HG03280 (cell line): Measurements from ENCODE around the gene AP2S1.
"Not testable (repeated sequence)": the region's sequence is repeated elsewhere in the genome, so short reads cannot be mapped to it uniquely, and the experiment has no call there.

Source experiments
- ATAC-seq: cut with Tn5 transposase; IDR thresholded peaks from one replicate; pipeline ENCODE4 v1.9.1; 2021; ENCODE audit warnings: mild to moderate bottlenecking, moderate library complexity; ENCODE audit not compliant: unreplicated experiment

Gene AP2S1

DNA sequence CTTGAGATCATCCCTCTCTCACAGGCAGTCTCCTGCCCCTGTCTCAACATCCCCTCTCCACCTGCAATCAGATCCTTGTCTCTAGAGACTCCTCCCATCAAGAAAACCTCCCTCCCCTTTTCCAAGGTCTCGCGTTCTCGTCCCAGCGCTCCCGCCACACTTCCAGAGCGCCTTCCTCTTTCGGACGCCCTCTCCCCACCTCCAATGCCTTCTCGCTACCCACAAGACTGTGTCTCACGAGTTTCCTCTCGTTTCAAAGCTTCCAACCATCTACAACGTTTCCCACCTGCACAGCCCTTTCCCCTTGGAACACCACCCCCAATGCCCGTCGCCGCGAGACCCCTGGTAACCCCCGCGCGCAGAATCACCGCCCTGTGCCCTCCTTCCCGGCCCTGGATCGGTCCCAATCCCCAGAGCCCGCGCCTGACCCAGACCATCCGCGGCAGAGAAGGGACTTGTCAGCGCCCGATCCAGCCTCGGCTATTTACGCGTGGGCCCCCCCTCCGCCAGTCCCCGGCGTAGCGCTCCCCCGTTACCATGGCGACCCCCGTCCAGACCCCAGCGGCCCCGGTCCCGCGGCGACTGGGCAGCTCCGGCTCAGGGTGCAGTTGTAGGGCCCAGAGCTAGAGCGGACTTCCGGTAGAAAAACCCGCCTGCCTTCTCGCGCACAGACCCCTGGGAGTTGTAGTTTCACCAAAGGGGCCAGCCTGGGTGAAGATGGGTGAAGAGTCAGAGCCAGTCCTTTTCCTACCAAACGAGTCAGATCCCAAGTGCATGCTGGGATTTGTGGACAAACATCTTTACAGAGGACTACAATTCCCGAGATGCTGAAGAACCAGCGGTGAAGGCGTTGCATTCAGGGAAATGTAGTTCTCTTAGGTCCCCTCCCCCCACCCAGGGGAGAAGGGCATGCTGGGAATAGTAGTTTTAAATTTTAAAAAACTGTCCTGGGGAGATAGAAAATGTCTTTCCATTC, at the start of gene AP2S1:
Gene AP2S1, minus strand, starts transcription at position 619 of the 976 bp plus-strand sequence. Its CDS starts 80 bp downstream, at position 539.
- ATAC-seq = peak; percentile 91

GRCh38 chr19:46900341-46900740, 49.7 kb upstream of the AP2S1 start:
- ATAC-seq = no peak

GRCh38 chr19:46898731-46899130, 48.1 kb upstream of the AP2S1 start:
- ATAC-seq = no peak

DNA sequence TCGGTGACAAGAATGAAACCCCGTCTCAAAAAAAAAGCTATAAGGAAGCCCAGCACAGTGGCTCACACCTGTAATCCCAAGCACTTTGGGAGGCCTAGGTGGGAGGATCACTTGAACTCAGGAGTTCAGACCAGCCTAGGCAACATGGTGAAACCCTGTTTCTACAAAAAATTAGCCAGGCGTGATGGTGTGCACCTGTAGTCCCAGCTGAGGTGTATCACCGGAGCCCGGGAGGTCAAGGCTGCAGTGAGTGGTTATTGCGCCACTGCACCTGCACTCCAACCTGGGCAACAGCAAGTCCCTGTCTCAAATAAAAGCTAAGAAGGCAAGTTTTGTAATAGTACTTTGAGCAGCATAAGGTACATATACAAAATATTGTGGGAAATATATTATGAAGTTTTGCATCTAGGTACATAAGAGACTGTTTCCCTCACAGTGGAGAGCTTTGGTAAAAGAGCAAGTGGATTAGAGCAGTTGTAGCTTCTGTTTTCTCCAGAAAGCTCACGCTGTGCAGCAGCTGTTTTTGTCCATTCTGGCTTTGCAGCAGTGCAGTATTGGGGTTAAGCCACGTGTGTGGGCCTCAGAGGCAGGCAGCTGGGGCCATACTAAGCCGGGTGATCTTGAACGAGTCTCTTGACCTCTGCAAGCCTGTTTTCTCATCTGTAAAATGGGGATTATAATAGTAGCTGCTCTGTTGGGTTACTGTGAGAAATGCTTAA, 45.6 kb upstream of the AP2S1 start:
- ATAC-seq = no peak

GRCh38 chr19:46892252-46893179, 41.9 kb upstream of the AP2S1 start:
- no peak for ATAC-seq

DNA sequence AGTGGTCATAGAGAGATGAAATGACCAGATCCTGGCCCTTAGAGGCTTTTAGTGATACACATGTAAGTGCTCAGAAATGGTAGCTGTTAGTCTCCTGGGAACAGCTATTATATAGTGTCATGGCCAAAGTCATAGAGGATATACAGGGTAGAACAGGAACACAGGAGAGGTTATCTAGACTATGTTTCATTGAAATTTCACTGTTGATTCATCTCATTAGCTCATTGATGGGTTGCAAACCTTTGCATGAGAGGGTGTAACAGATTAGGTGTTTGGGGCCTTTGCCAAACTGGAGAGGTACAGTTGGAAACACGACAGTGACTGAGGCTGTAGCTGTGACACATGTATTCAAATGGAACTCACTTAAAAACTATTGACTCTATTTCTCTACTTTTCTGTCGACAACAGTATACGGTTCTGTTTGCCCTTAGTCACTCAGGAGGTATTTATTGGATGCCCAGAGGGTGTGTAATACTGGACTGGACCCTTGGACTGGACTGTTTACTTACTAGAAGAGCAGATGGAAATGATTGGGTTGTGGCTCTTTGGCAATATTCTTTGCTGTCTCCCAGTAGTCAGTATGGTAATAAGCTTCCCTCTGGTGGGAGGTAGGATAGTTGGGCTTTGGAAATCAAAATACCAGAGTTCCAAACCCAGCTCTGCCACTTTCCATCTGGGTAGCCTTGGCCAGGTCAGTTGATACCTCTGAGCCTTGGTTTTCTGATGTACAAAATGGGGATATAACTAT, 40.0 kb upstream of the AP2S1 start:
- ATAC-seq = no peak

- no peak for ATAC-seq
These were observed 36.7 kb upstream of the AP2S1 start for GRCh38 chr19:46887240-46887782.

- no peak for ATAC-seq
These were observed 36.0 kb upstream of the AP2S1 start for GRCh38 chr19:46886546-46887239.

- no peak for ATAC-seq
These were observed 34.8 kb upstream of the AP2S1 start for GRCh38 chr19:46885411-46885810.

DNA sequence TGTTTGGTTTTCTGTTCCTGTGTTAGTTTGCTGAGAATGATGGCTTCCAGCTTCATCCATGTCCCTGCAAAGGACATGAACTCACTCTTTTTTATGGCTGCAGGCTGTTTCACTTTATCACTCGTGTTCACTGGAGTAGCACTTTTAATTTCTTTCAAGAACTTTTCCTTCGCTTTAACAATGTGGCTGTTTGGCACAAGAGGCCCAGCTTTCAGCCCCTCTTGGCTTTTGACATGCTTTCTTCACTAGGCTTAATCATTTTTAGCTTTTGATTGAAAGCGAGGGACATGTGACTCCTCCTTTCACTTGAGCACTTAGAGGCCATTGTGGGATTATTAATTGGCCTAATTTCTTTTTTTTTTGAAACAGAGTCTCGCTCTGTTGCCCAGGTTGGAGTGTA, 32.1 kb upstream of the AP2S1 start:
- not testable (repeated sequence) for ATAC-seq

GRCh38 chr19:46882034-46882433, 31.4 kb upstream of the AP2S1 start:
- ATAC-seq = no peak

DNA sequence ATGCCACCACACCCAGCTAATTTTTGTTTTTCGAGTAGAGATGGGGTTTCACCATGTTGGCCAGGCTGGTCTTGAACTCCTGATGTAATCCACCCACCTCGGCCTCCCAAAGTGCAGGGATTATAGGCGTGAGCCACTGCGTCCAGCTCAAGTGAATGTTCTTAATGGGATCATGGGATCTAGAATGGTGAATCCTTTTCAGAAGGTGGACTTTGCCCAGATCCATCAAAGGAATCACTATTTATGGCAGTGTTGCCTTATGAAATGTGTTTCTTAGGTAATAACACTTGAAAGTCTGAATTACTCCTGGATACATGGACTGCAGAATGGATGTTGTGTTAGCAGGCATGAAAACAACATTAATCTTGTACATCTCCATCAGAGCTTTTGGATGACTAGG, 30.4 kb upstream of the AP2S1 start:
- no peak for ATAC-seq

DNA sequence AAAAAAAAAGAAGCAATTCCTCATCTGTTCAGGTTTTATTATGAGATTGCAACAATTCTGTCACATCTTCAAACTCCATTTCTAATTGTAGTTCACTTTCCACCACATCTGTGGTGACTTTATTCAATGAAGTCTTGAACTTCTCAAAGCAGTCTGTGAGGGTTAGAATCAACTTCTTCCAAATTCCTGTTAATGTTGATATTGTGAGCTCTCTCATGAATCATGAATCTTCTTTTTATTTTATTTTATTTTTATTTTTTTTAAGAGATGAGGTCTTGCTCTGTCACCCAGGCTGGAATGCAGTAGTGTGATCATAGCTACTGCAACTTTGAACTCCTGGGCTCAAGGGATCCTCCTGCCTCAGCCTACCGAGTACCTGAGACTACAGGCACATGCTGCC, 29.8 kb upstream of the AP2S1 start:
- ATAC-seq = no peak

GRCh38 chr19:46878613-46879375, 28.1 kb upstream of the AP2S1 start:
- no peak for ATAC-seq

DNA sequence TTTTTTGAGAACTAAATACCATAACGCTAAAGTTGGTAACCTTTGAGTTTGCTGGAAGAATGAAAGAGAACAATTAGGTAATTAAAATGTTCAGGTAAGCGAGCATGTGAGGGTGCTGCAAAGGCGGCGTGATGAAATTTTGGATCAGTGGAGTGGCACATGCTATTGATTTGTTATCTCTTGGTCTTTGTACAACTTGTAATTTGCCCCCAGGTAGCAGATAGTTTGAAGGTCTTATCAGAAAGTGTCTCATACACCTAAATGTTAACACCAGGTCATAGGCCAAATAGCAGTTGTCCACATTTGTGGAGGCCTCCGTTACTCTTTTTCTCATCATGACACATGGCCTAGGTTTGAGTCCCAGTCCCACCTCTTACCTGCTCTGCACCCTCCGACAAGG, 25.0 kb upstream of the AP2S1 start:
- no peak for ATAC-seq

- no peak for ATAC-seq
These were observed 24.6 kb upstream of the AP2S1 start for GRCh38 chr19:46875234-46875633.

GRCh38 chr19:46872967-46873366, 22.3 kb upstream of the AP2S1 start:
- no peak for ATAC-seq

DNA sequence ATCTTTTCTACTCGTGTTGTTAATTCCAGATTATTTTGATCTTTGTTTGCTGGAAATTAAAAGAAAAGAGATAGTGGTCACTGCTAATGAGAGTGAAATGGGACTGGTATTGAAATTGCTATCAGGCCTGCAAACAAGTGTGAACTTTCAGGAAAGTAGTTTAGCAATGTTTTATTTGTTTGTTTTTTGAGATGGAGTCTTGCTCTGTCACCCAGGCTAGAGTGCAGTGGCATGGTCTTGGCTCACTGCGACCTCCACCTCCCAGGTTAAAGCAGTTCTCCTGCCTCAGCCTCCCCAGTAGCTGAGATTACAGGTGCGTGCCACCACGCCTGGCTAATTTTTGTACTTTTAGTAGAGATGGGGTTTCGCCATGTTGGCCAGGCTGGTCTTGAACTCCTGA, 20.5 kb upstream of the AP2S1 start:
- not testable (repeated sequence) for ATAC-seq
